Panc1 (cell line): Measurements from ENCODE around the gene MAN1A1. TPM values are rescaled to one million over a fixed set of nuclear protein-coding genes. Genes with fewer than 3 reads are reported as not detected.

Experiments used
- ATAC-seq: fragments of 200-7000 bp; cut with Tn5 transposase; 2 replicates; pipeline ENCODE4 v1.9.1; 2020; ENCODE audit warnings: mild to moderate bottlenecking, moderate library complexity
- BruUV-seq: library from RNA; stranded (reverse); fragments of 400-500 nt; replicated peaks from 2 replicates; lab custom pipeline; 2021; lab: Mats Ljungman, UMichigan
- CTCF ChIA-PET: fragments of 300-600 bp; sonication (Branson Sonifier 250); formaldehyde crosslinking; loops from one replicate; lab custom pipeline; 2022; ENCODE audit warnings: antibody characterized with exemption; lab: Charles Lee
- POLR2A ChIA-PET: fragments of 300-600 bp; sonication (Branson Sonifier 250); formaldehyde crosslinking; loops from one replicate; lab custom pipeline; 2022; ENCODE audit warnings: antibody characterized with exemption; lab: Charles Lee
- DNase-seq: peaks from one replicate; pipeline ENCODE4 v3.0.0-alpha.2; 2010; ENCODE audit warnings: low read depth, low spot score
- H3K27ac ChIP-seq: 2 replicates; pipeline ENCODE4 v1.5.1; 2011; ENCODE audit warnings: mild to moderate bottlenecking, low read length, inconsistent platforms
- H3K27me3 ChIP-seq: fragments of 200-500 bp; sonication (Bioruptor generic); 2 replicates; pipeline ENCODE4 v1.6.0; 2014; ENCODE audit warnings: low read length, inconsistent platforms; ENCODE audit not compliant: control insufficient read depth, insufficient read depth
- H3K36me3 ChIP-seq: fragments of 200-500 bp; sonication (Bioruptor generic); 2 replicates; pipeline ENCODE4 v1.5.1; 2014; ENCODE audit warnings: inconsistent platforms, mild to moderate bottlenecking, low read length, moderate library complexity; ENCODE audit not compliant: control insufficient read depth, insufficient read depth
- H3K4me1 ChIP-seq: 2 replicates; pipeline ENCODE4 v1.5.1; 2011; ENCODE audit warnings: inconsistent platforms, mild to moderate bottlenecking, low read length, moderate library complexity; ENCODE audit not compliant: control insufficient read depth, insufficient read depth
- H3K4me3 ChIP-seq, 2 experiments: 2 replicates each; pipeline ENCODE4 v1.5.1; 2011 to 2012; ENCODE audit warnings: low read depth in 2 of 2, low read length in 2 of 2, mild to moderate bottlenecking in 2 of 2, inconsistent platforms in 1 of 2, moderate library complexity in 1 of 2
- H3K9me3 ChIP-seq: fragments of 200-500 bp; sonication (Bioruptor generic); 2 replicates; pipeline ENCODE4 v1.5.1; 2014; ENCODE audit warnings: low read depth, mild to moderate bottlenecking, inconsistent platforms, low read length, moderate library complexity; ENCODE audit not compliant: control insufficient read depth, insufficient read depth
- POLR2AphosphoS5 ChIP-seq: IDR thresholded peaks from 2 replicates; pipeline ENCODE4 v1.6.1; 2012; ENCODE audit warnings: mild to moderate bottlenecking, low read depth, low read length, moderate library complexity
- SIN3A ChIP-seq: IDR thresholded peaks from 2 replicates; pipeline ENCODE4 v1.6.1; 2012; ENCODE audit warnings: low read depth, mild to moderate bottlenecking, low read length, moderate library complexity, borderline replicate concordance; ENCODE audit not compliant: insufficient read depth
- TCF7L2 ChIP-seq: IDR thresholded peaks from 2 replicates; pipeline ENCODE4 v1.6.1; 2011; ENCODE audit warnings: mild to moderate bottlenecking, low read depth, low read length, inconsistent platforms
- in situ Hi-C: cut with HindIII; loops from 2 replicates; pipeline ENCODE4 v1.10.0; 2016; ENCODE audit warnings: low sequenced_read_pairs, low pct_unique_long_range_greater_than_20kb
- intact Hi-C: fragments of 100-400 bp; cut with micrococcal nuclease; formaldehyde crosslinking; loops from one replicate; pipeline ENCODE4 v1.10.0; 2022; ENCODE audit not compliant: unreplicated experiment
- total RNA-seq: library from RNA; stranded (reverse); gene quantifications from one replicate; pipeline ENCODE4 v1.2.1, GENCODE V29; 2021; ENCODE audit not compliant: unreplicated experiment
- TF ChIP-seq, protein P1 (sequence below), 2 experiments: IDR thresholded peaks; 2 replicates each; pipeline ENCODE4 v1.6.1; 2011 to 2012; ENCODE audit warnings: low read depth in 2 of 2, control low read depth in 1 of 2, low read length in 1 of 2, mild to moderate bottlenecking in 1 of 2, moderate library complexity in 1 of 2; ENCODE audit not compliant: insufficient read depth in 1 of 2
- TF ChIP-seq, protein P2 (sequence below): fragments of 450-650 bp; IDR thresholded peaks from 2 replicates; pipeline ENCODE4 v1.5.1; 2017; ENCODE audit warnings: mild to moderate bottlenecking

Gene MAN1A1
- total RNA-seq, 1 experiment from 2014 or later = 3.2 TPM

DNA sequence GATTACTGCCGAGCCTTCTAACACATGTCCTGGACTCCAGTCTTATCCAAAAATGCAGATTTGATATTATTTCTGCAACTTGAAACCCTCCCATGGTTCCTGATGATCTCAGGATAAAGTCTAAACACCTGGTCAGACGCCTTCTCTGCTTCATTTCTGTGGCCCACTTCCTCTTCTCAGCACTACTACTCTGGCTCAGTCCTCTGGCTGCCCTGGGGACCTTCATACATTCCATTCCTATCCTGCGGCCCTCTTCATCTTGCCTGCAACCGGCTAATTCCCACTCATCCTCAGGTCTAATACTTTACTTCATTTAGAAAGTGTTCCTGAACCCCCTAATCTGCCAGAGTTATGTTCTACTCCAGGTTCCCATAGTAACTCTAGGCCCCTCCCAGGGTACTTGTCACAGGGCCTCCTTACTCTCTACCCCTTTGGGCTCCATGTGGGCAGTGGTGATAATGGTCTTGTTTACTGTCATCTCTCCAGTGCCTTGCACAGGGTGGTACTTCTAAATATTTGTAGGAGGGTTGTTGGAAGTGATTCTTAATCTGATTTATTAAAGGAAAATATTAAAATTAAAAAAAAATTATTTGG lies 18.9 kb downstream of the MAN1A1 start:
- TF ChIP-seq, protein P1, sequence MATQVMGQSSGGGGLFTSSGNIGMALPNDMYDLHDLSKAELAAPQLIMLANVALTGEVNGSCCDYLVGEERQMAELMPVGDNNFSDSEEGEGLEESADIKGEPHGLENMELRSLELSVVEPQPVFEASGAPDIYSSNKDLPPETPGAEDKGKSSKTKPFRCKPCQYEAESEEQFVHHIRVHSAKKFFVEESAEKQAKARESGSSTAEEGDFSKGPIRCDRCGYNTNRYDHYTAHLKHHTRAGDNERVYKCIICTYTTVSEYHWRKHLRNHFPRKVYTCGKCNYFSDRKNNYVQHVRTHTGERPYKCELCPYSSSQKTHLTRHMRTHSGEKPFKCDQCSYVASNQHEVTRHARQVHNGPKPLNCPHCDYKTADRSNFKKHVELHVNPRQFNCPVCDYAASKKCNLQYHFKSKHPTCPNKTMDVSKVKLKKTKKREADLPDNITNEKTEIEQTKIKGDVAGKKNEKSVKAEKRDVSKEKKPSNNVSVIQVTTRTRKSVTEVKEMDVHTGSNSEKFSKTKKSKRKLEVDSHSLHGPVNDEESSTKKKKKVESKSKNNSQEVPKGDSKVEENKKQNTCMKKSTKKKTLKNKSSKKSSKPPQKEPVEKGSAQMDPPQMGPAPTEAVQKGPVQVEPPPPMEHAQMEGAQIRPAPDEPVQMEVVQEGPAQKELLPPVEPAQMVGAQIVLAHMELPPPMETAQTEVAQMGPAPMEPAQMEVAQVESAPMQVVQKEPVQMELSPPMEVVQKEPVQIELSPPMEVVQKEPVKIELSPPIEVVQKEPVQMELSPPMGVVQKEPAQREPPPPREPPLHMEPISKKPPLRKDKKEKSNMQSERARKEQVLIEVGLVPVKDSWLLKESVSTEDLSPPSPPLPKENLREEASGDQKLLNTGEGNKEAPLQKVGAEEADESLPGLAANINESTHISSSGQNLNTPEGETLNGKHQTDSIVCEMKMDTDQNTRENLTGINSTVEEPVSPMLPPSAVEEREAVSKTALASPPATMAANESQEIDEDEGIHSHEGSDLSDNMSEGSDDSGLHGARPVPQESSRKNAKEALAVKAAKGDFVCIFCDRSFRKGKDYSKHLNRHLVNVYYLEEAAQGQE (IDR thresholded peaks at IDR 0.05; ENCODE audit: insufficient read depth in 1 of 2, low read depth in 2 of 2, low read length in 1 of 2) = no peak
- TF ChIP-seq POLR2AphosphoS5 (no peak), SIN3A (no peak), TCF7L2 (no peak)
- TF ChIP-seq, protein P2, sequence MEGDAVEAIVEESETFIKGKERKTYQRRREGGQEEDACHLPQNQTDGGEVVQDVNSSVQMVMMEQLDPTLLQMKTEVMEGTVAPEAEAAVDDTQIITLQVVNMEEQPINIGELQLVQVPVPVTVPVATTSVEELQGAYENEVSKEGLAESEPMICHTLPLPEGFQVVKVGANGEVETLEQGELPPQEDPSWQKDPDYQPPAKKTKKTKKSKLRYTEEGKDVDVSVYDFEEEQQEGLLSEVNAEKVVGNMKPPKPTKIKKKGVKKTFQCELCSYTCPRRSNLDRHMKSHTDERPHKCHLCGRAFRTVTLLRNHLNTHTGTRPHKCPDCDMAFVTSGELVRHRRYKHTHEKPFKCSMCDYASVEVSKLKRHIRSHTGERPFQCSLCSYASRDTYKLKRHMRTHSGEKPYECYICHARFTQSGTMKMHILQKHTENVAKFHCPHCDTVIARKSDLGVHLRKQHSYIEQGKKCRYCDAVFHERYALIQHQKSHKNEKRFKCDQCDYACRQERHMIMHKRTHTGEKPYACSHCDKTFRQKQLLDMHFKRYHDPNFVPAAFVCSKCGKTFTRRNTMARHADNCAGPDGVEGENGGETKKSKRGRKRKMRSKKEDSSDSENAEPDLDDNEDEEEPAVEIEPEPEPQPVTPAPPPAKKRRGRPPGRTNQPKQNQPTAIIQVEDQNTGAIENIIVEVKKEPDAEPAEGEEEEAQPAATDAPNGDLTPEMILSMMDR = no peak
- intact Hi-C loops = no loop called here
- H3K9me3 ChIP-seq = no peaks in the 10 kb centered on the region
- POLR2A ChIA-PET = no interaction called here
- H3K36me3 ChIP-seq = no peaks in the 10 kb centered on the region
- H3K4me1 ChIP-seq = no peaks in the 10 kb centered on the region
- in situ Hi-C loops = no loop called here
- no TSS peak for BruUV-seq
- 0 out of 2 replicates have a peak, but pooled peaks cover 3% of the 10 kb centered on the region for H3K27me3 ChIP-seq
- no peak overlapping the region for H3K27ac ChIP-seq
- DNase-seq (no peak), ATAC-seq (no peak)
- CTCF ChIA-PET = no interaction called here
- no peak overlapping the region for H3K4me3 ChIP-seq

GRCh38 chr6:119329794-119330180 lies 19.8 kb downstream of the MAN1A1 start:
- ATAC-seq (no peak), DNase-seq (no peak)
- Histone ChIP-seq H3K9me3 (no peaks in the 10 kb centered on the region), H3K27ac (no peak overlapping the region), H3K4me3 (no peak overlapping the region), H3K36me3 (no peaks in the 10 kb centered on the region), H3K27me3 (0 out of 2 replicates have a peak, but pooled peaks cover 3% of the 10 kb centered on the region), H3K4me1 (no peaks in the 10 kb centered on the region)
- TF ChIP-seq, protein P1 (IDR thresholded peaks at IDR 0.05; ENCODE audit: insufficient read depth in 1 of 2, low read depth in 2 of 2, low read length in 1 of 2) = no peak
- ChIA-PET CTCF (no interaction called here), POLR2A (interaction anchor here (0.5 kb wide), 1 partner anchor 13 kb away, joined by 4 read pairs; no protein-coding TSS in a partner anchor)
- in situ Hi-C loops = no loop called here
- no TSS peak for BruUV-seq
- intact Hi-C loops = no loop called here
